K562 (cell line): ENCODE measurements around the gene HLF.

Source experiments
- BRF2 ChIP-seq: IDR thresholded peaks from 3 replicates; pipeline ENCODE4 v1.6.1; 2011; ENCODE audit warnings: borderline replicate concordance, mild to moderate bottlenecking; ENCODE audit not compliant: insufficient read length, insufficient read depth
- CTCF ChIP-seq, 3 experiments: IDR thresholded peaks in 2 of 3; conservative IDR thresholded peaks in 1 of 3; 2 replicates each; pipeline ENCODE4 v1.5.1; 2011 to 2012; ENCODE audit warnings: low read length in 3 of 3, mild to moderate bottlenecking in 3 of 3, control low read depth in 2 of 3, improper control_type of control experiment in 1 of 3, inconsistent platforms in 1 of 3, low read depth in 1 of 3, mixed read lengths in 1 of 3, moderate library complexity in 1 of 3; ENCODE audit not compliant: insufficient read depth in 2 of 3
- E2F4 ChIP-seq: sonication (generic); formaldehyde crosslinking; IDR thresholded peaks from 2 replicates; pipeline ENCODE4 v1.8.0; 2022; ENCODE audit warnings: mild to moderate bottlenecking, low read depth, missing genetic modification reagents
- FOXP1 ChIP-seq: sonication (generic); formaldehyde crosslinking; IDR thresholded peaks from 2 replicates; pipeline ENCODE4 v1.8.0; 2022; ENCODE audit warnings: mild to moderate bottlenecking, missing genetic modification reagents
- MAFF ChIP-seq: IDR thresholded peaks from 2 replicates; pipeline ENCODE4 v1.6.1; 2012; ENCODE audit warnings: low read length, improper control_type of control experiment
- POLR3G ChIP-seq: IDR thresholded peaks from 2 replicates; pipeline ENCODE4 v1.6.1; 2011; ENCODE audit not compliant: insufficient read length, insufficient replicate concordance; ENCODE audit errors: extremely low read depth
- ZBTB7A ChIP-seq: IDR thresholded peaks from 2 replicates; pipeline ENCODE4 v1.6.1; 2011; ENCODE audit warnings: low read depth, mild to moderate bottlenecking, low read length, moderate library complexity, borderline replicate concordance; ENCODE audit not compliant: control insufficient read depth
- ZNF609 ChIP-seq: sonication (generic); formaldehyde crosslinking; IDR thresholded peaks from 2 replicates; pipeline ENCODE4 v1.8.1; 2023; ENCODE audit warnings: missing genetic modification reagents, mild to moderate bottlenecking, borderline replicate concordance
- TF ChIP-seq, protein P1 (sequence below), 2 experiments: fragments of 450-650 bp; formaldehyde crosslinking in 1 of 2; IDR thresholded peaks; 2 replicates each; pipeline versions ENCODE4 v1.4.0 to v1.6.1; 2014 to 2020; ENCODE audit warnings: mild to moderate bottlenecking in 2 of 2, borderline replicate concordance in 1 of 2, low read depth in 1 of 2
- TF ChIP-seq, protein P2 (sequence below): sonication (generic); formaldehyde crosslinking; IDR thresholded peaks from 2 replicates; pipeline ENCODE4 v1.9.0; 2022; ENCODE audit warnings: mild to moderate bottlenecking, missing genetic modification reagents

GRCh38 chr17:55351226-55351625, 86.5 kb downstream of the HLF start:
- TF ChIP-seq, protein P1, sequence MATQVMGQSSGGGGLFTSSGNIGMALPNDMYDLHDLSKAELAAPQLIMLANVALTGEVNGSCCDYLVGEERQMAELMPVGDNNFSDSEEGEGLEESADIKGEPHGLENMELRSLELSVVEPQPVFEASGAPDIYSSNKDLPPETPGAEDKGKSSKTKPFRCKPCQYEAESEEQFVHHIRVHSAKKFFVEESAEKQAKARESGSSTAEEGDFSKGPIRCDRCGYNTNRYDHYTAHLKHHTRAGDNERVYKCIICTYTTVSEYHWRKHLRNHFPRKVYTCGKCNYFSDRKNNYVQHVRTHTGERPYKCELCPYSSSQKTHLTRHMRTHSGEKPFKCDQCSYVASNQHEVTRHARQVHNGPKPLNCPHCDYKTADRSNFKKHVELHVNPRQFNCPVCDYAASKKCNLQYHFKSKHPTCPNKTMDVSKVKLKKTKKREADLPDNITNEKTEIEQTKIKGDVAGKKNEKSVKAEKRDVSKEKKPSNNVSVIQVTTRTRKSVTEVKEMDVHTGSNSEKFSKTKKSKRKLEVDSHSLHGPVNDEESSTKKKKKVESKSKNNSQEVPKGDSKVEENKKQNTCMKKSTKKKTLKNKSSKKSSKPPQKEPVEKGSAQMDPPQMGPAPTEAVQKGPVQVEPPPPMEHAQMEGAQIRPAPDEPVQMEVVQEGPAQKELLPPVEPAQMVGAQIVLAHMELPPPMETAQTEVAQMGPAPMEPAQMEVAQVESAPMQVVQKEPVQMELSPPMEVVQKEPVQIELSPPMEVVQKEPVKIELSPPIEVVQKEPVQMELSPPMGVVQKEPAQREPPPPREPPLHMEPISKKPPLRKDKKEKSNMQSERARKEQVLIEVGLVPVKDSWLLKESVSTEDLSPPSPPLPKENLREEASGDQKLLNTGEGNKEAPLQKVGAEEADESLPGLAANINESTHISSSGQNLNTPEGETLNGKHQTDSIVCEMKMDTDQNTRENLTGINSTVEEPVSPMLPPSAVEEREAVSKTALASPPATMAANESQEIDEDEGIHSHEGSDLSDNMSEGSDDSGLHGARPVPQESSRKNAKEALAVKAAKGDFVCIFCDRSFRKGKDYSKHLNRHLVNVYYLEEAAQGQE (IDR thresholded peaks at IDR 0.05; ENCODE audit: borderline replicate concordance) = no peak
- TF ChIP-seq, protein P1 (CRISPR knock-in tag; IDR thresholded peaks at IDR 0.05; ENCODE audit: low read depth) = no peak
- TF ChIP-seq POLR3G = no peak
- no peak for TF ChIP-seq FOXP1 (CRISPR knock-in tag)
- TF ChIP-seq BRF2 = no peak
- no peak for TF ChIP-seq CTCF (IDR thresholded peaks at IDR 0.05 in 2 of 3, conservative IDR thresholded peaks at IDR 0.05 in 1 of 3; ENCODE audit: insufficient read depth in 2 of 3, low read depth in 1 of 3, low read length in 3 of 3)
- no peak for TF ChIP-seq E2F4
- TF ChIP-seq MAFF = no peak
- TF ChIP-seq ZBTB7A = no peak
- no peak for TF ChIP-seq ZNF609
- TF ChIP-seq, protein P2, sequence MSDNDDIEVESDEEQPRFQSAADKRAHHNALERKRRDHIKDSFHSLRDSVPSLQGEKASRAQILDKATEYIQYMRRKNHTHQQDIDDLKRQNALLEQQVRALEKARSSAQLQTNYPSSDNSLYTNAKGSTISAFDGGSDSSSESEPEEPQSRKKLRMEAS (CRISPR knock-in tag) = no peak
